Stimulated activated naive CD4-positive, alpha-beta T cell treated with Interleukin-2 at 50 U/mL for 16 hours (primary cell): Measurements from ENCODE around the gene ARRDC2.
A peak's percentile ranks its signal among the peaks of the same experiment; 100 is the strongest.
"Not testable (repeated sequence)": the region's sequence is repeated elsewhere in the genome, so short reads cannot be mapped to it uniquely, and the experiment has no call there.

Experiments
- DNase-seq: peaks from one replicate; lab custom pipeline; 2025; lab: John Stamatoyannopoulos, UW

ARRDC2 gene

DNA sequence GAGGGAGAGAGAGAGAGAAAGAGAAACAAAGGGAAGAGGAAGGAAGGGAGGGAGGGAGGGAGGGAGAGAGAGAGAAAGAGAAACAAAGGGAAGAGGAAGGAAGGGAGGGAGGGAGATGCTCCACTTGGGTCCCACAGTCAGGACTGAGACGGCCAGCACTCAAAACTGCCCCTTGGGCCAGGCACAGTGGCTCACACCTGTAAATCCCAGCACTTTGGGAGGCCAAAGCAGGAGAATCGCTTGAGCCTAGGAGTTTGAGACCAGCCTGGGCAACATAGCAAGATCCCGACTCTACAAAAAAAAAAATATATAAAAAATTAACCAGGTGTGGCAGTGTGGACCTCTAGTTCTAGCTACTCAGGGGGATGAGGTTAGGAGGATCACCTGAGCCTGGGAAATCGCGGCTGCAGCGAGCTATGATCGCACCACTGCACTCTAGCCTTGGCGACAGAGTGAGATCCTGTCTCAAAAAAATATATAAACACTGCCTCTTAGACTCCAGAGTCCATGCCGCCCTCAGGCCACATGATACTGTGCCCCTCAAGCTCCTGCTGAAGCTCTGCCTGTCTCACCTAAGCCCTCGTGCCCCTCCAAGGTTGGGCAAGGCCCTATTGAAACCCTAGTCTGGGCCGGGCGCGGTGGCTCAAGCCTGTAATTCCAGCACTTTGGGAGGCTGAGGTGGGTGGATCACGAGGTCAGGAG, 8.4 kb downstream of the ARRDC2 start:
- no peak for DNase-seq

DNA sequence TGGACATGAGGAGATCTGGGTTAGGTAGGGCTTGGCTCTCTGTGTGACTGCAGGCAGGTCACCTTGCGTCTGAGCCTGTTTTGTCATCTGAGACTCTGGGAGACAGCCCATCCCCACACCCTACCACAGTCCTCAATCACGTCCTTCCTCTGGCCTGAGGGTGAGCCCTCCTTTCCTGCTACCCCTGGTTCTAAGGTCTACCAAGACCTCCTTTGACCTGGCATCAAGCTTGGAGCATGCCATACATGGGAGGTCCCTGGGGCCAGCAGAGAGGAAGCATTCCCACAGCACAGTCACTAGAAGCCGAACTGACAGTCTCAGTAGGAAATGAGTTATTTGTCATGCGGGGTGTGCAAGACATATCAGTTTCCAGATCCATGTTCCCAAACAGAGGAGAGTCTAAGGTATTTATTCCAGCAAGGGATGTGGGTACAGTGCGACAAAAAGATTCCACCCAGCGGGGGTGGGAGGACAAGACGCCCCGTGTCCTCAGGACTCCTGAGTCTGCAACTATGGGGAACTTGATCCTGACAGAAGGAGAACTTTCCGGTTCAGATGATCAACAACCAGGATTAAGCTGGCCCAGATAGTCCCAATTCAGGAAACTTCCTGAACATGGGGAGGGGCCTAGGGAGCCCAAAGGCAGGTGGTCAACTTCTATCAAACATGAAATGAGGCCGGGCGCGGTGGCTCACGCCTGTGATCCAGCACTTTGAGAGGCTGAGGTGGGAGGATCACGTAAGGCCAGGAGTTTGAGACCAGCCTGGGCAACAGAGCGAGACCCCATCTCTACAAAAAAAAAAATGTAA, 9.5 kb downstream of the ARRDC2 start:
- DNase-seq, result no peak

DNA sequence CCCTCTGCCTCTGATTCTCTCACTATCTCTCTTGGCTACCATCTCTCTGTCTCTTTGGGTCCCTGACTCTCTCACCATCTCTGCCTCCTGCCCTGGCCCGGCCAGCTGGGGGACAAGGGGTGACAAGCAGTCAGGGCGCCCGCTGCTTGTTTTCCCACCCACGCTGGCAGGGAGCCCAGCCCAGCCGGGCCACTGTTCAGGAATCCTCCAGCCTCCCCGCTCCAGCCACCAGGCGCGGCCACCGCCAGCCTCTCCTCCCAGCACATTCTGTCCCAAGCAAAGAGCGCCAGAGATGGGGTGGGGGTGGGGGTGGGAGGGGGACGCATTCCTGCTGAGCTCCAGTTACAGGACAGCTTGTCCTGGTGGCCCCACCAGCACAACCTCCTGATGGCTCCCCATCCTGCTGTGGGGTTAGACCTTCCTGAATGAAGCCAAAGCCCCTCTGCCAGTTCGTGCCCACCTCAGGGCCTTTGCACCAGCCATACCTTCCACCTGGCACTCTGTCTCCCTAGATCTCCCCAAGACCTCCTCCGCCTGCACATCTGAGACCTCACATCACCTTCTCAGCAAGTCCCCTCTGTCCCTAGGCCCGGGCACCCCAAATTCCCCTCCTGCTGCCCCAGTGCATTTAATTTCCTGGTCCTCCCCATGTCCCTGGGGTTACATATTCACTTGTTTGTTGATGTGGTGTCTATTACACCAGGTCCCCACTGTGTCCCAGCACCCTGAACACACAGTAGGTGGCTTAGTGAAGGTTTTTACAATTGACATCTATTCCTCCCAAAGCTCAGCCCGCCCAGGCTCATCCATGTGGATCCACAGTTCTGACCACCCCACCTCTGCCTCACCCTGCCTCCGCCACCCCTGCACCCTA, 12.5 kb downstream of the ARRDC2 start:
- no peak for DNase-seq

DNA sequence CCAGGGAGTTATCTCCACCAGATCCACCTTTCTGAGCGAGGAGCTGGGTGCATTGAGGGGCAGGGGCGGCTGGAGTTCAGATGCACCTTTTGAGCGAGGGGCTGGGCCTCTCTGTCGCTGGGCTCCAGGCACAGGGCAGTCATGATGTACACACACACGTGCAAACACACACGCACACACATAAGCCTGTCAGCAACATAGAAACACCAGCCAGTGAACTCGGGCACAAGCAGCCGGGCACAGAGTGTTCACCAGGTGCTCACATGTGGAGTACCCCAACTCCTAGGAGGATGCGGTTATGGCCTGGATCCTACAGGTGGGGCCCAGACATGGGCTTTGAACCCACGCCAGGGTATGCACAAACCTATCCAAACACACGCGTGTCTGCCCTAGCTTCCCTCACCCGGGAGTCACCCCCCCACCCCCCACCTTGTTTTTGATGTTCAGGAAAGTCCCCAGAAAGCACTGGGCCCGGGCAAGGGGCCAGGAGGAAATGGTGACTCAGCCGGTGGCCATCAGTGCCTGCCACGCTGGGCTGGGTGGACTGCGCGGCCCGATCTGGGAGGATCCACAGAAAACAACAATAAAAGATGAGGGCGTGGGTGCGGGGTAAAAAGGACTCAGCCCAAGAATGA, 13.3 kb downstream of the ARRDC2 start:
- peak; percentile 65 for DNase-seq

DNA sequence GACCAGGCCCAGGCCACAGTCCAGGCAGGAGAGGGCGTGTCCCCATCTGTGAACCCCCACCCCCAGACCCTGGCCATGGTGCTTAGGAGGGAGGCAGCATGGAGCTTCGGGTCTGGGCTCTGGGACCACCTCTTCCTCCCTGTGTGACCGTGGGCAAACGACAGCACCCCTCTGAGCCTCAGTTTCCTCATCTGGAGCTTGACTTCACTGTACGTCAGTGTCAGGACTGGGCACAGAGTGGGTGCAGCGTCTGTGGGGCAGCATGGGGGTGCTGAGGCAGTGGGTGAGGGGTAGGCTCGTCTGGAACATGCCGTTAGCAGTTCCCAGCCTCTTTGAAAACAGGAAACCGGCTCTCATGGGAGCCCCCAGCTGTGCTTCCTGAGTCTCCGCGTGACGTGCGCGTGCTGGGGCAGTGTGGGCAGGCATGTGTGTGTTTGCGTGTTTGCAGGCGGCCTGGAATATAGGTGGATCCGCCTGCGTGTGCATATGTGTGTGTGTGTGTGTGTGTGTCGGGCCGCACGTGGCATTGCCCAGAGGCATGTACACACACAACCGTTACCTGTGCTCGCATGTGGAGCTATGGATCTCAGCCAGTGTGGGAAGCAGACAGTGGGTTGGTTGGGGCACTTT, 15.8 kb downstream of the ARRDC2 start:
- peak; percentile 53 for DNase-seq

DNA sequence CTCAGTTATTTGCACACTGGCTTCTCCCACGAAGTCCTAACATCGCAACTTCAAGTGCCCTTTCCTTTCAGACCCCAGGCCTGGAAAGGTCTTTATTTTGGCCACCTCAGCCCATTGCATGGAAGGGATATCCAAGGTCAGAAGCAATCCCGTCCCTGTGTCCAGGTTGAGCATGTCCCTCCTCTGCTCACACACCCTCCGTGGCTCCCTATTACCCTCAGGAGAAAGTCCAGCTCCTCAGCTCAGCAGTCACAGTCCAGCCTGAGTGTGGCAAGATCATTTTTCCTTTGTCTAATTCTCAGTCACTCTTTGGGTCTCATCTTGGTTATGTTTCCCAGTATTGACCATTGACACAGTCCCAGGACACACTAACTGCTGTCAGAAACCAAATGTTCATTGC, 19.2 kb downstream of the ARRDC2 start:
- DNase-seq, result no peak

DNA sequence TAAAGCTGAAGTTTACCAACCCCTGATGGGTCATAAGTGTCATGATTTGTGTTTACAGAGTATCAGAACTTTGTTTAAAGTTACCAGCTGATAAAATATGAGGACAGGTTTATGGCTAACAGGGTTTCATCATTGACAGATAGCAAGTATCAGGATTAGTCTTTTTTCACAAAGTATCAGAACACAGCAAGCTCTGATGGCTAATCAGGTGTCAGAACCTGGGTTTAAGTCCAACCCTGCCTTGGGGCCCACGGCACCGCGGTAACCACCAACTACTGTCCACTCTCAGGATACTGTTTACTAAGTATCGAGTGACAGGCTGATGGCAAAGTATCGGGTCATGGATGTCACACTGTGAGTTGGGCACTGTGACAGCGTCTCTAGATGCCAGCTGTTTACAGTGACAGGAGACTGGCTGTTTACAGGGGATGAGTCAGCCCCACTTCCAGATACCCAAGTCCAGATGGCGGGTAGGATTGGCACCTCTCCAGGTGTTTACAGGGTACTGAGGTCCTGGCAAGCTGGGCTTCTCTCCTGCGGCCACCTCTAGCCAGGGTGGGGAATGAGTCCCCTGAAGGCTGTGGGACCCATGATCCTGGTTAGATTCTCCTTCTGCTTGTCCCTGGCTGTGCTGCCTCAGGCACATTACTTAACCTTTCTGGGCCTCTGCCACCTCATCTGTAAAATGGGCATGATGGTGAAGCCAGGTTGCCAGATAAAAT, 21.8 kb downstream of the ARRDC2 start:
- DNase-seq, result no peak

DNA sequence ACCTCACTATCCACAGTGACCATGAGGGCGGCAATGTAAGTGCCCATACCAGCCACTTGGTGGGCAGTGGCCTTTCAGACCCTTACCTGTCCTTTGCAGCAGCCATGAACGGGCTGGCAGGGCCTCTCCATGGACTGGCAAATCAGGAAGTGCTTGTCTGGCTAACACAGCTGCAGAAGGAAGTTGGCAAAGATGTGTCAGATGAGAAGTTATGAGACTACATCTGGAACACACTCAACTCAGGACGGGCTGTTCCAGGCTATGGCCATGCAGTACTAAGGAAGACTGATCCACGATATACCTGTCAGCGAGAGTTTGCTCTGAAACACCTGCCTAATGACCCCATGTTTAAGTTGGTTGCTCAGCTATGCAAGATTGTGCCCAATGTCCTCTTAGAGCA, 23.4 kb downstream of the ARRDC2 start:
- DNase-seq, result not testable (repeated sequence)

DNA sequence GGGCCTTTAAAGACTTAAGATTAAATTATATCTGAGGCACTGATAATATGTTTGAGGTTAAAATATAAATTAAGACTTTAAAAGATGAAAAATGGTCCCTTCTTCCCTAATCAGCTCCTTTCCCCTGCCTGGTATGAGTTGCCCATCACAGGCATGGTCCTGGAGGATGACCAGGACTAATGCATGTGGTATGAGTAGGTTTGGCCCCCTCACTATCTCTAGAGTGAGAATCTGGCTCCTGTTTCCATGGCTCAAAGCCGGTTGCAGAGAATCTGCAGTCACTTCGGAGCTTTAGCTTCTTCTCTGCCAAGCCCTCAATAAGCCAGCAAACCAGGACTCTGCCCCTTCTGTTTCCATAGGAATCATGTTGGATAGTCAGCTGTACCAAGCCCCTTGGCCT, 24.1 kb downstream of the ARRDC2 start:
- not testable (repeated sequence) for DNase-seq

DNA sequence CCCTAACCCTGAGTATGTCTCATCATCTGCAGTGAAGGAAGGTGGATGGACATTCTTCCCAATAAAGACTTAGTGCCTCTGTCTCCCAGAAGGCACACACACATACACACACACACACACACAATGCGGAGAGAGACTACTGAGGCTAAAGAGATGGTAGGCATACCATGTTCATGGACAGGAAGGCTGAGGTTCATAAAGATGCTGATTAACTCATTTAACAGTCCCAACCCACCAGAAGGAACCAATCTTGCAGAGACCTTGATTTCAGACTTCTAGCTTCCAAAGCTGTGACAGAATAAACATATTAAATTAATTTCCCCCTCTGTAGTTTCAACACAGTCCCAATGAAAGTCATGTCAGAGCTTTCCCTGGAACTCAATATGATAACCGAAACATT, 33.1 kb downstream of the ARRDC2 start:
- no peak for DNase-seq

DNA sequence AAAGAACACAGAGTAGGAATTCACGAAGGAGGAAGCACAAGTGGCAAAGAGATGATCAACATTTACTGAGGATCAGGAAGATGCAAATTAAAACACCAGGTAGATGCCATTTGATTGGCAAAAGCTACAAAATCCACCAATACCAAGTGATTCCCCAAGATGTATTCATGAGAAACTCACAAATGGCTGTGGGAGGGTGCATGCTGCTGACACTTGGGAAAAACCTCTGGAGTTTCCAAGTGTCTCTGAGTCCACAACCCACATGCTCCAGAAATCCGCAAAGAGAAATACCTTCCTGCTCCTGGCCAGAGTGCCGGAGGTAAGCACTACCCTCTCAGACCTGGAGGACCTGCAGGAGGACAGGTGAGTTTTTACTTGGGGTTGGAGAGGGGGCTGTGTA, 35.7 kb downstream of the ARRDC2 start:
- DNase-seq, result no peak

DNA sequence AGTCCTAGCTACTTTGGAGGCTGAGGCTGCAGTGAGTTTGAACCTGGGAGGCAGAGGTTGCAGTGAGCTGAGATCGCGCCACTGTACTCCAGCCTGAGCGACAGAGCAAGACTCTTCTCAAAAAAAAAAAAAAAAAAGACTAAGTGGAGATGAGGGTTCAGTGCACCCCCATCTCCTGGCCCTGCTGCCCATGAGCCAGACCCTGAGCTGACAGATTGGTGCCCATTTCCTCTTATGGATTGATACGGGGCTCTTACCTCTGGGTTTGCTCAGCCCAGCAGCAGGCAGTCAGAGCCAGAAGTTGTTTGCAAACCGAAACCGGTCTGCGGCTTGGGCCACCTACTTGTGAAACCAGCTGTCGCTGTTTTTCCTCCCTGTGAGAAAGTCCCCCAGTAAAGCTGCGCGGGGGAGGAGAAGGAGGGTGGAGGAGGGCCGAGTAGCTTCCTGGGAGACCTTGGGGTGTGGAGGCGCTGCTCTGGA, 36.9 kb downstream of the ARRDC2 start:
- DNase-seq, result peak; percentile 88

DNA sequence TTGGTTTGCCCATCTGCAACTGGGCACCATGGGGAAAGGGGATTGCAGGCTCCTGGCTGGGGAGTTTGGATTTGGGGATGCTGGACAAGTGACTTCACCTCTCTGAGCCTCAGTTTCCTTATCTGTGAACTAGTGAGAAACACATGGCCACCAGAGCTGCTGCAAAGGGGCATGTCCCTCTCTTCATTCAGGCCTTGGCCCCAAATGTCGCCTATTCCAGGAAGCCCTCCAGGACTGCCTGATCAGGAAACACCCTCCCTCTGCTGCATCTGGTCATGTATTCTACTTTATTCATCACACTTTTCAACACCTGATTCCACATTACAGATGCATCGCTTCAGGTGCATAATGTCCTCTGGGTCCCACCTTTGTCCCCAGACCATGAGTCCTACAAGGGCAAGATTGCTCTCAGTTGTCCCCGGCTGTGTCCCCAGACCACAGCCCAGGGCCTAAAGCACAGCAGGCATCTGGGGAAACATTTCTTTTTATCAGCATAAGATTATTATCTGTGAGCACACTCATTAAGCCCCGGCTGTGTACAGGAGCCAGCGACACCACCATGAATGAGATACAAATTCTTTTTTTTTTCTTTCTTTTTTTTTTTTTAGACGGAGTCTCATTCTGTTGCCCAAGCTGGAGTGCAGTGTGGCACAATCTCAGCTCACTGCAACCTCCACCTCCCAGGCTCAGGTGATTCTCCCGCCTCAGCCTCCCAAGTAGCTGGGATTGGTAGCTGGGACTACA, 37.5 kb downstream of the ARRDC2 start:
- no peak for DNase-seq

DNA sequence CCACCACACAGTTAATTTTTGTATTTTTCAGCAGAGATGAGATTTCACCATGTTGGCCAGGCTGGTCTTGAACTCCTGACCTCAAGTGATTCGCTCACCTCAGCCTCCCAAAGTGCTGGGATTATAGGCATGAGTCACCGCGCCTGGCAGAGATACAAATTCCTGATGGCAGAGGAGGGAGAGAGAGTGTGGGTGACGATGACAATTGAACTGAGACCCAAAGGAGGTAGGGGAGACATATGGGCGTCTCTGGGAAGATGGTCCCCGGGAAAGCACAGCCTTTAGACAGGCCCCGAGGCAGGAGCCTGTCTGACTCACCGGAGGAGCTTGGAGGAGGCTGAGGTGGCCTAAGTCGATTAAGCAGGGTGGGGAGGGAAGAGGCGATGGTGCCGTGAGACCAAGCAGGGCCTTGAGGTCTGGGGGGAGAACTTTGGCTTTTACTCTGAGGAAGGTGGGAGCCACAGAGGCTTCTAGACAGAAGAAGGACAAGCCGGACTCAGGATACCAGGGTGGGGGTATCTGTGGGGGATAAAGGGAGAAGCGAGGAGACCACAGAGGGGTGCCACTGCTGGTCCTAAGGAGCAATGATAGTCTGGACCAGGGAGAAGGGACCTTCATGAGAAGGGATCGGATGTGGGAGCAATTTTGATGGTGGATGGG, 38.2 kb downstream of the ARRDC2 start:
- DNase-seq, result peak; percentile 11

DNA sequence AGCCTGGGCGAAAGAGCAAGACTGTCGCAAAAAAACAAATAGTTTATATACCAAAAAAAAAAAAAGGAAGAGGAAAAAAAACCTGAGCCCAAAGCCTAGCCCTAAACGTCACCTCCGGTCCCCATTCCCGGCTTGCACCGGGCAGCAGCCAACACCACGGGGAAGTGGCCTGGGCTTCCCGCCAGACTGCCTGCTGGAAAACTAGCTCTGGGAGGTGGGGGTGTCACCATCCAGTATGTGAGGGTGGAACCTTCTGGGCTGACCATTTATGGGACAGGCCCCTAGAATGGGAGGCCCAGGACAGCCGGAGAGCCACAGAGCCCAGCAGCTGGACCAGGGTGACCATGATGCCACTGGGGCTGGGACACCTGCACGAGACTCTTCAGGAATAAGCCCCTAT, 41.4 kb downstream of the ARRDC2 start:
- no peak for DNase-seq

DNA sequence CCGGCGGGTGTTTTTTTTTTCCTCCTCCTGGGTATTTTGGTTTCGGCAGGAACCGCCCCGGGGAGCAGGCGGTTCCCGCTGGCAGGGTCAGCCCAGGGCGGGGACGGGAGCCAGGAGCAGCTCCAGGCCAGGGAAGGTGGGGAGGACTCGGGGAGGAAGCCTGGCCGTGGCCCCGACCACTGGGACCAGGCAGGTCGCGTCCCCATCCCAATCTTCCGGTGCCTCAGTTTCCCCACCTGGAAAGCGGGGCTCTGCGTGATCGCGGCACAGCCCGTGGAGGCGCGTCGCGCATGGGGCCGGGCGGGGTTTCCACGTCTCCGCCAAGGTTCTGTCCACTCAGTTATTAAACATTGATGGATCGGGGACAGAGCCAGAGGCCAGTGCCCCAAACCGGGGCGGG, 43.9 kb downstream of the ARRDC2 start:
- DNase-seq, result no peak

DNA sequence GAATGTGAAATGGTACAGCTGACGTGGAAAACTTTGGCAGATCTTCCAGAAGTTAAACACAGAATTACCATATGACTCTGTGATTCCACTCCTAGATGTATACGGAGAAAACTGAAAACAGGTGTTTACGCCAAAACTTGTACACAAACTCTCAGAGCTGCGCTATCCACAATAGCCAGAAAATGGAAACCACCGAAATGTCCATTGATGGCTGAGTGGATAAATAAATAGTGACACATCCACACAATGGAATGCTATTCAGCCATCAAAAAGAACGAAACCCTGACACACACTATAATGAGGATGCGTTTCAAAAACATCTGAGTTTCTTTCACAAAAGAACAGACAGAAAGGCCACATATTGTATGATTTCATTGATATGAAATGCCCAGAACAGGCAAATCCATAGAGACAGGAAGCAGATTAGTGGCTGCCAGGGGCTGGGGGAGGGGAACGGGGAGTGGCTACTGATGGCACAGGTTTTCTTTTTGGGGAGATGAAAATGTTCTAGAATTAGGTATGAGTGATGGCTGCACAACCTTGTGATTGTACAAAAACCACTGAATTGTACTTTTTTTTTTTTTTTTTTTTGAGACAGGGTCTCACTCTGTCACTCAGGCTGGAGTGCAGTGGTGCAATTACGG, 45.7 kb downstream of the ARRDC2 start:
- DNase-seq, result no peak

DNA sequence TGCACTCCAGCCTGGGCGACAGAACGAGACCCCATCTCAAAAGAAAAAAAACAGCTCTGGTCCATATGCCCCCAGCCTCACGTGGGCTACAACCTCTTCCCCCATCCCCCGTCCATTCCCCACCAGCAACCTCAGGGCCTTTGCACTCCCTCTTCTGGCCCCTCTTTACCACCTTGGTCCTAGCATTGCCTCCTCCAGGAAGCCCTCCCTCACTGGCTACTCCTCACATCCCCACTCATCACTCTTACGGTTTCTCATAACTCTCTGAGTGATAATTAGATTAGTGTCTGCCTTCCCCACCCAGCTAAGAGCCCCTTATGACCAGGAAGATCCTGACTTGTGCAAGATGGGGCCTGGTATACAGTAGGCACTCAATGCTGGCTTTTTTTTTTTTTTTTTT, 48.0 kb downstream of the ARRDC2 start:
- no peak for DNase-seq

DNA sequence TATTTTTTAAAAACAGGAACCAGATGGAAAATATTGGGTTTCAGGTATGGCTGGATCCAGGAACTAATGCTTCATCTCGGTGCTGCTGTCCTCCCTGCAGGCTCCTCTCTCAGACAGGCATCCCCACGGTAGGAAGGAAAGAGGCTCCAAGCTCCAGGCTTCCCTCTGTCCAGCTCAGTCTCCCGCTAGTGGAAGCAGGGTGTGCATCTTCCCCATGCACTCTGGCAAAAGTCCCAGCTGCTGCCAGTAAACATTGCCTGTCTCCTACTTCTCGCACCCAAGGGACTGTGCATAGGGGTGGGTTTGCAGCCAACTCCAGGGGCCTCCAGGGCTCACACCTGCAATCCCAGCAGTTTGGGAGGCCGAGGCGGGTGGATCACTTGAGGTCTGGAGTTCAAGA, 49.6 kb downstream of the ARRDC2 start:
- DNase-seq, result no peak
